Stimulated activated CD4-positive, alpha-beta T cell treated with anti-CD3 and anti-CD28 coated beads, Interleukin-2, amount 100 ng/mL, for 4 hours (primary cell): ENCODE measurements around the gene ATP4A.

ENCODE experiments used
- DNase-seq: peaks from one replicate; pipeline ENCODE4 v3.0.0-alpha.2; 2020; ENCODE audit warnings: low read depth

The ATP4A gene

GRCh38 chr19:35549174-35549788, 14.2 kb downstream of the ATP4A start:
- DNase-seq = peak; percentile 53

- no peak for DNase-seq
These were observed 16.9 kb downstream of the ATP4A start for GRCh38 chr19:35546532-35546931.

- DNase-seq = peak; percentile 59
These were observed 17.5 kb downstream of the ATP4A start for GRCh38 chr19:35545855-35546381.

- peak; percentile 71 for DNase-seq
These were observed 18.2 kb downstream of the ATP4A start, which contains the start of gene TMEM147 for GRCh38 chr19:35545001-35545854. Gene TMEM147 (plus strand): TSS chr19:35545626. CDS start chr19:35545740, 114 bp downstream.

GRCh38 chr19:35544110-35544802, 19.2 kb downstream of the ATP4A start:
- no peak for DNase-seq

GRCh38 chr19:35543280-35544109, 20.0 kb downstream of the ATP4A start:
- DNase-seq = no peak

- DNase-seq = no peak
These were observed 21.2 kb downstream of the ATP4A start for GRCh38 chr19:35542209-35542608.

- no peak for DNase-seq
These were observed 23.0 kb downstream of the ATP4A start for GRCh38 chr19:35540356-35540927.

GRCh38 chr19:35539850-35540249, 23.6 kb downstream of the ATP4A start:
- no peak for DNase-seq

GRCh38 chr19:35539314-35539713, 24.1 kb downstream of the ATP4A start:
- DNase-seq = no peak

GRCh38 chr19:35534803-35535480, 28.5 kb downstream of the ATP4A start:
- no peak for DNase-seq

GRCh38 chr19:35533822-35534392, 29.6 kb downstream of the ATP4A start:
- peak; percentile 26 for DNase-seq

GRCh38 chr19:35533201-35533821, 30.1 kb downstream of the ATP4A start, which contains the start of gene GAPDHS:
Gene GAPDHS (plus strand): TSS chr19:35533456. CDS start chr19:35533528, 72 bp downstream.
- no peak for DNase-seq

GRCh38 chr19:35531291-35531690, 32.2 kb downstream of the ATP4A start:
- no peak for DNase-seq

- DNase-seq = no peak
These were observed 33.9 kb downstream of the ATP4A start for GRCh38 chr19:35529241-35530218.

GRCh38 chr19:35528218-35529038, 35.0 kb downstream of the ATP4A start, which contains the start of gene SBSN:
Gene SBSN (minus strand): TSS chr19:35528311. CDS start chr19:35528281, 30 bp downstream.
- DNase-seq = no peak

GRCh38 chr19:35525873-35526272, 37.6 kb downstream of the ATP4A start:
- DNase-seq = no peak
